Loucy (cell line): ENCODE measurements around the gene OR5B2.

Experiments
- H2AFZ ChIP-seq: fragments of 200-600 bp; sonication (generic); 2 replicates; pipeline ENCODE4 v1.6.0; 2016; ENCODE audit warnings: antibody characterized with exemption, mild to moderate bottlenecking, low read length, moderate library complexity
- H3F3A ChIP-seq: fragments of 200-600 bp; 2 replicates; pipeline ENCODE4 v1.6.0; 2016; ENCODE audit warnings: antibody characterized with exemption, low read depth, mild to moderate bottlenecking
- H3K27me3 ChIP-seq: fragments of 200-600 bp; sonication (generic); 2 replicates; pipeline ENCODE4 v1.6.1; 2014; ENCODE audit warnings: low read length, mild to moderate bottlenecking; ENCODE audit not compliant: insufficient read depth, poor library complexity, severe bottlenecking
- H3K36me3 ChIP-seq: fragments of 200-600 bp; sonication (generic); 2 replicates; pipeline ENCODE4 v1.6.1; 2016; ENCODE audit warnings: low read length; ENCODE audit not compliant: insufficient read depth
- H3K4me1 ChIP-seq: fragments of 200-600 bp; sonication (generic); 2 replicates; pipeline ENCODE4 v1.5.1; 2014; ENCODE audit warnings: low read length, mild to moderate bottlenecking; ENCODE audit not compliant: insufficient read depth, poor library complexity, severe bottlenecking
- H3K4me2 ChIP-seq: fragments of 200-600 bp; sonication (generic); 2 replicates; pipeline ENCODE4 v1.6.0; 2014; ENCODE audit warnings: antibody characterized with exemption, low read length, low read depth, mild to moderate bottlenecking; ENCODE audit not compliant: poor library complexity, severe bottlenecking
- H3K4me3 ChIP-seq: fragments of 200-600 bp; sonication (generic); 2 replicates; pipeline ENCODE4 v1.5.1; 2014; ENCODE audit warnings: low read length, mild to moderate bottlenecking, mixed read lengths; ENCODE audit not compliant: poor library complexity, severe bottlenecking
- H3K79me2 ChIP-seq: fragments of 200-600 bp; sonication (generic); 2 replicates; pipeline ENCODE4 v1.6.1; 2014; ENCODE audit warnings: low read length; ENCODE audit not compliant: insufficient read depth
- H3K9ac ChIP-seq: fragments of 200-600 bp; sonication (generic); 2 replicates; pipeline ENCODE4 v1.6.0; 2014; ENCODE audit warnings: mild to moderate bottlenecking, low read depth, low read length, moderate library complexity; ENCODE audit not compliant: poor library complexity, severe bottlenecking
- H3K9me2 ChIP-seq: fragments of 200-600 bp; sonication (generic); replicated peaks from 2 replicates; pipeline ENCODE4 v1.6.1; 2016; ENCODE audit warnings: low read depth, low read length, mixed read lengths
- H3K9me3 ChIP-seq: fragments of 200-600 bp; sonication (generic); 2 replicates; pipeline ENCODE4 v1.6.1; 2014; ENCODE audit warnings: mild to moderate bottlenecking, antibody characterized with exemption, low read length, low read depth; ENCODE audit not compliant: insufficient read depth
- H4K20me1 ChIP-seq: fragments of 200-600 bp; sonication (generic); 2 replicates; pipeline ENCODE4 v1.6.0; 2014; ENCODE audit warnings: antibody characterized with exemption, low read length, mild to moderate bottlenecking; ENCODE audit not compliant: insufficient read depth, poor library complexity, severe bottlenecking
- EZH2phosphoT487 ChIP-seq: fragments of 200-600 bp; IDR thresholded peaks from 2 replicates; pipeline ENCODE4 v1.6.1; 2018; ENCODE audit warnings: antibody characterized with exemption, mild to moderate bottlenecking, moderate library complexity, borderline replicate concordance
- TF ChIP-seq, protein P1 (sequence below): fragments of 200-600 bp; sonication (generic); conservative IDR thresholded peaks from 2 replicates; pipeline ENCODE4 v1.5.1; 2014; ENCODE audit warnings: mild to moderate bottlenecking, antibody characterized with exemption, low read length

OR5B2 gene

DNA sequence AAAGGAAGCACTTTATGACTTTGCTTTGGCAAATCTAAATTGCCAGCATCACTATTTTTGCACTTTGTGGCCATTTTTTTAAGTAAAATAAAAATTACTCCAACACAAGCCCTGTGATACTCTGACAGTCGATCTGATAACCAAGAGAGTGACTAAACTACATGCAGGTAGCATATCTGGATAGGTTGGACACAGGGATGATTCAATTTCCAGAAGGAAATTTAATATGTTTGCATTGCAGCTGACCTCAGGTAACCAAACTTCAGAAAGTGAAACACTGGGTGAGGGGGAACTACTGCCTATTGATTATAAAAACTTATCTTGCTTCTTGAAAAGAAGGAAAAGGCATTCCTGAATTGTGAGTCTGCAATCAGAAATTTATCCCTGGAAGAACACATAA lies 35.2 kb downstream of the OR5B2 start:
- no peaks in the 10 kb centered on the region for H3K79me2 ChIP-seq
- H3K9me3 ChIP-seq: no peaks in the 10 kb centered on the region
- no peak overlapping the region for H2AFZ ChIP-seq
- H4K20me1 ChIP-seq: no peaks in the 10 kb centered on the region
- no peak overlapping the region for H3K9ac ChIP-seq
- no peaks in the 10 kb centered on the region for H3K36me3 ChIP-seq
- no peaks in the 10 kb centered on the region for H3K27me3 ChIP-seq
- no peak overlapping the region for H3K4me3 ChIP-seq
- no peak overlapping the region for H3K4me2 ChIP-seq
- H3K9me2 ChIP-seq: no peaks in the 10 kb centered on the region
- no peaks in the 10 kb centered on the region for H3F3A ChIP-seq
- H3K4me1 ChIP-seq: no peaks in the 10 kb centered on the region
- TF ChIP-seq, protein P1, sequence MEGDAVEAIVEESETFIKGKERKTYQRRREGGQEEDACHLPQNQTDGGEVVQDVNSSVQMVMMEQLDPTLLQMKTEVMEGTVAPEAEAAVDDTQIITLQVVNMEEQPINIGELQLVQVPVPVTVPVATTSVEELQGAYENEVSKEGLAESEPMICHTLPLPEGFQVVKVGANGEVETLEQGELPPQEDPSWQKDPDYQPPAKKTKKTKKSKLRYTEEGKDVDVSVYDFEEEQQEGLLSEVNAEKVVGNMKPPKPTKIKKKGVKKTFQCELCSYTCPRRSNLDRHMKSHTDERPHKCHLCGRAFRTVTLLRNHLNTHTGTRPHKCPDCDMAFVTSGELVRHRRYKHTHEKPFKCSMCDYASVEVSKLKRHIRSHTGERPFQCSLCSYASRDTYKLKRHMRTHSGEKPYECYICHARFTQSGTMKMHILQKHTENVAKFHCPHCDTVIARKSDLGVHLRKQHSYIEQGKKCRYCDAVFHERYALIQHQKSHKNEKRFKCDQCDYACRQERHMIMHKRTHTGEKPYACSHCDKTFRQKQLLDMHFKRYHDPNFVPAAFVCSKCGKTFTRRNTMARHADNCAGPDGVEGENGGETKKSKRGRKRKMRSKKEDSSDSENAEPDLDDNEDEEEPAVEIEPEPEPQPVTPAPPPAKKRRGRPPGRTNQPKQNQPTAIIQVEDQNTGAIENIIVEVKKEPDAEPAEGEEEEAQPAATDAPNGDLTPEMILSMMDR: no peak
- TF ChIP-seq EZH2phosphoT487: no peak

DNA sequence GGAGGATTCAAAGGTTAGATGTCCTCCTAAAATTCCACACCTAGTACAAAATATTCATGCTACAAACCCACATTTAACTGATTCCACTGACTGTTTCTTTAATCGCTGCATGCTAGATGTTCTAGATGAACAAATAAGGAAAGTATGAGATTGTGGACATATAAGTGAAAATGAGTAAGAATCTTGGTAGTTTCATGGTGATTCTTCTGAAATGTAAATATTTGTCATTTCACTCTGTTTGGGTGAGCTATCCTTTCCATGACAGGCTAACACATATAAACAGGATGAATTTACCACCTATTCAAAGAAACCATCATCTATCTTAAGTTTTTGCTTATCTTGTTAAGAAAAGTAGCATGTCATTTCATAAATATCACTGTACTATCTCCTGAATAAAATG lies 36.0 kb downstream of the OR5B2 start:
- Histone ChIP-seq H3K9me2 (no peaks in the 10 kb centered on the region), H3K36me3 (no peaks in the 10 kb centered on the region), H3K4me2 (no peak overlapping the region), H3K9me3 (no peaks in the 10 kb centered on the region), H3K27me3 (no peaks in the 10 kb centered on the region), H3K4me3 (no peak overlapping the region), H3K79me2 (no peaks in the 10 kb centered on the region), H2AFZ (no peak overlapping the region), H3K9ac (no peak overlapping the region), H4K20me1 (no peaks in the 10 kb centered on the region), H3F3A (no peaks in the 10 kb centered on the region), H3K4me1 (no peaks in the 10 kb centered on the region)
- TF ChIP-seq, protein P1: no peak
- no peak for TF ChIP-seq EZH2phosphoT487

DNA sequence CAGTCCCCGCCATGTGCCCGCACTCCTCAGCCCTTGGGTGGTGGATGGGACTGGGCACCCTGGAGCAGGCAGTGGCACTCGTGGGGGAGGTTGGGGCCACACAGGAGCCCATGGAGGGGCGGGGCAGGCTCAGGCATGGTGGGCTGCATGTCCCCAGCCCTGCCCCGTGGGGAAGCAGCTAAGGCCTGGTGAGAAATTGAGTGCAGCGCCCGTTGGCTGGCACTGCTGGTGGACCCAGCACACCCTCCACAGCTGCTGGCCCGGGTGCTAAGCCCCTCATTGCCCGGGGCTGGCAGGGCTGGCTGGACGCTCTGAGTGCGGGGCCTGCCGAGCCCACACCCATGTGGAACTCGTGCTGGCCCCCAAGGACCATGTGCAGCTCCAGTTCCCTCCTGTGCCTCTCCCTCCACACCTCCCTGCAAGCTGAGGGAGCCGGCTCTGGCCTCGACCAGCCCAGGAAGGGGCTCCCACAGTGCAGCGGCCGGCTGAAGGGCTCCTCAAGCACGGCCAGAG lies 37.3 kb downstream of the OR5B2 start:
- Histone ChIP-seq H3K4me2 (no peak overlapping the region), H2AFZ (no peak overlapping the region), H3K9me2 (no peaks in the 10 kb centered on the region)

More for the DNA sequence above, 37.3 kb downstream of the OR5B2 start:
- no peaks in the 10 kb centered on the region for H3K9me3 ChIP-seq
- no peaks in the 10 kb centered on the region for H3K4me1 ChIP-seq
- H3K27me3 ChIP-seq: no peaks in the 10 kb centered on the region
- no peak overlapping the region for H3K9ac ChIP-seq
- H3K36me3 ChIP-seq: no peaks in the 10 kb centered on the region
- TF ChIP-seq, protein P1: no peak
- no peak for TF ChIP-seq EZH2phosphoT487
- H3F3A ChIP-seq: no peaks in the 10 kb centered on the region
- no peak overlapping the region for H3K4me3 ChIP-seq
- no peaks in the 10 kb centered on the region for H3K79me2 ChIP-seq
- H4K20me1 ChIP-seq: no peaks in the 10 kb centered on the region
